ENCODE results near the gene KCNJ10.

Gene KCNJ10

GRCh38 chr1:160069460-160070231 lies at the start of gene KCNJ10:
Gene KCNJ10 (minus strand): TSS chr1:160070160. CDS start chr1:160042532, 27,628 bp downstream.
- Histone ChIP-seq H3K4me3 (ENCODE audit: low read length) (peak within 1 kb of the TSS; percentile 84), H3K9me3 (ENCODE audit: insufficient read depth, low read length) (no peaks in the 10 kb centered on the region), H3K27me3 (ENCODE audit: low read depth, low read length) (peaks cover 43% of the 10 kb centered on the region), H3K36me3 (replicated peaks; ENCODE audit: low read depth, low read length) (no peaks in the 10 kb centered on the region), H3K4me1 (ENCODE audit: low read length) (peaks cover 8% of the 10 kb centered on the region), H3K79me2 (ENCODE audit: low read length) (no peaks in the 10 kb centered on the region), H4K20me1 (ENCODE audit: insufficient read depth, low read length) (no peaks in the 10 kb centered on the region), H3K27ac (ENCODE audit: low read length) (no peak within 1 kb of the TSS), H3K4me2 (ENCODE audit: low read length) (peak within 1 kb of the TSS; percentile 92), H2AFZ (ENCODE audit: low read depth, low read length) (peak within 1 kb of the TSS; percentile 79), H3K9ac (ENCODE audit: low read length) (peak within 1 kb of the TSS; percentile 24; the same call in 1 of the 2 replicates)
- TF ChIP-seq CTCF (IDR thresholded peaks at IDR 0.05; ENCODE audit: low read depth, low read length) (no peak), EZH2phosphoT487 (IDR thresholded peaks at IDR 0.05; ENCODE audit: low read depth) (no peak)

GRCh38 chr1:160118928-160119327 lies 49.0 kb upstream of the KCNJ10 start:
- no peak for TF ChIP-seq CTCF (IDR thresholded peaks at IDR 0.05; ENCODE audit: low read depth, low read length)
- TF ChIP-seq EZH2phosphoT487 (IDR thresholded peaks at IDR 0.05; ENCODE audit: low read depth): no peak

GRCh38 chr1:160117709-160118183 lies 47.8 kb upstream of the KCNJ10 start:
- Histone ChIP-seq H4K20me1 (ENCODE audit: insufficient read depth, low read length) (no peaks in the 10 kb centered on the region), H3K4me1 (ENCODE audit: low read length) (peaks cover 4% of the 10 kb centered on the region), H3K27ac (ENCODE audit: low read length) (no peak overlapping the region), H3K27me3 (ENCODE audit: low read depth, low read length) (peaks cover 47% of the 10 kb centered on the region), H3K79me2 (ENCODE audit: low read length) (no peaks in the 10 kb centered on the region), H3K36me3 (replicated peaks; ENCODE audit: low read depth, low read length) (no peaks in the 10 kb centered on the region), H2AFZ (ENCODE audit: low read depth, low read length) (no peak overlapping the region), H3K4me3 (ENCODE audit: low read length) (no peak overlapping the region), H3K9me3 (ENCODE audit: insufficient read depth, low read length) (no peaks in the 10 kb centered on the region), H3K4me2 (ENCODE audit: low read length) (no peak overlapping the region), H3K9ac (ENCODE audit: low read length) (no peak overlapping the region)
- no peak for TF ChIP-seq CTCF (IDR thresholded peaks at IDR 0.05; ENCODE audit: low read depth, low read length)
- TF ChIP-seq EZH2phosphoT487 (IDR thresholded peaks at IDR 0.05; ENCODE audit: low read depth): no peak

More at GRCh38 chr1:160118928-160119327, 49.0 kb upstream of the KCNJ10 start:
- Histone ChIP-seq H3K36me3 (replicated peaks; ENCODE audit: low read depth, low read length) (no peaks in the 10 kb centered on the region), H3K27ac (ENCODE audit: low read length) (no peak overlapping the region), H4K20me1 (ENCODE audit: insufficient read depth, low read length) (no peaks in the 10 kb centered on the region), H3K4me1 (ENCODE audit: low read length) (peaks cover 4% of the 10 kb centered on the region), H3K4me3 (ENCODE audit: low read length) (no peak overlapping the region), H3K27me3 (ENCODE audit: low read depth, low read length) (peaks cover 45% of the 10 kb centered on the region), H3K4me2 (ENCODE audit: low read length) (no peak overlapping the region), H2AFZ (ENCODE audit: low read depth, low read length) (no peak overlapping the region), H3K9ac (ENCODE audit: low read length) (no peak overlapping the region), H3K9me3 (ENCODE audit: insufficient read depth, low read length) (no peaks in the 10 kb centered on the region), H3K79me2 (ENCODE audit: low read length) (no peaks in the 10 kb centered on the region)

GRCh38 chr1:160117300-160117699 lies 47.3 kb upstream of the KCNJ10 start:
- H3K36me3 ChIP-seq (replicated peaks; ENCODE audit: low read depth, low read length): no peaks in the 10 kb centered on the region
- H2AFZ ChIP-seq (ENCODE audit: low read depth, low read length): no peak overlapping the region
- no peaks in the 10 kb centered on the region for H4K20me1 ChIP-seq (ENCODE audit: insufficient read depth, low read length)
- H3K27ac ChIP-seq (ENCODE audit: low read length): no peak overlapping the region
- peaks cover 47% of the 10 kb centered on the region for H3K27me3 ChIP-seq (ENCODE audit: low read depth, low read length)
- peaks cover 4% of the 10 kb centered on the region for H3K4me1 ChIP-seq (ENCODE audit: low read length)
- no peak overlapping the region for H3K4me3 ChIP-seq (ENCODE audit: low read length)
- H3K4me2 ChIP-seq (ENCODE audit: low read length): no peak overlapping the region
- no peak overlapping the region for H3K9ac ChIP-seq (ENCODE audit: low read length)
- TF ChIP-seq CTCF (IDR thresholded peaks at IDR 0.05; ENCODE audit: low read depth, low read length) (no peak), EZH2phosphoT487 (IDR thresholded peaks at IDR 0.05; ENCODE audit: low read depth) (no peak)
- H3K79me2 ChIP-seq (ENCODE audit: low read length): no peaks in the 10 kb centered on the region
- no peaks in the 10 kb centered on the region for H3K9me3 ChIP-seq (ENCODE audit: insufficient read depth, low read length)

Data from OCI-LY3 (cell line).